K562 (cell line): ENCODE data around the gene HSD17B12. TPM values are rescaled to one million over a fixed set of nuclear protein-coding genes. Genes with fewer than 3 reads are reported as not detected.

ENCODE experiments used
- ATAC-seq: fragments of 200-7000 bp; cut with Tn5 transposase; 3 replicates; pipeline ENCODE4 v1.9.1; 2020; ENCODE audit warnings: moderate library complexity
- BruUV-seq: library from RNA; stranded (reverse); fragments of 400-500 nt; replicated peaks from 2 replicates; lab custom pipeline; 2021; lab: Mats Ljungman, UMichigan
- CTCF ChIA-PET: fragments of 300-600 bp; formaldehyde crosslinking; extraction: SDS; loops from one replicate; lab custom pipeline; 2021; ENCODE audit warnings: low intra/inter-chr PET ratio; lab: Yijun Ruan, JAX
- POLR2A ChIA-PET: fragments of 300-600, 350-650 bp; sonication (Branson Sonifier 250); formaldehyde crosslinking; extraction: SDS; loops from one replicate; lab custom pipeline; 2021; ENCODE audit warnings: antibody characterized with exemption, inconsistent platforms; lab: Yijun Ruan, JAX
- DNase-seq, 4 experiments: peaks; one replicate each; pipeline versions ENCODE4 v3.0.0 to v3.0.0-alpha.2; 2011 to 2018; ENCODE audit warnings: low spot score in 3 of 4, mixed read lengths in 3 of 4; ENCODE audit errors: extremely low read depth in 1 of 4
- FAIRE-seq: peaks from 2 replicates; lab custom pipeline; 2011; peaks lifted over from hg19 to GRCh38; lab: Jason Lieb, UNC
- H2AFZ ChIP-seq: 2 replicates; pipeline ENCODE4 v1.6.0; 2011; ENCODE audit warnings: low read depth, low read length, control low read depth, inconsistent platforms
- H3K27ac ChIP-seq: fragments of 200-600 bp; 3 replicates; pipeline ENCODE4 v1.8.0; 2011; ENCODE audit warnings: low read depth, mild to moderate bottlenecking, control low read depth, inconsistent platforms, low read length, moderate library complexity, mixed read lengths; ENCODE audit errors: extremely low read depth
- H3K27me3 ChIP-seq, 2 experiments: fragments of 300-600 bp in 1 of 2; 2 replicates in 1 of 2; 3 replicates in 1 of 2; pipeline versions ENCODE4 v1.6.0 to v1.8.0; 2011; ENCODE audit warnings: inconsistent platforms in 2 of 2, low read length in 2 of 2, mild to moderate bottlenecking in 1 of 2, mixed read lengths in 1 of 2, moderate library complexity in 1 of 2; ENCODE audit not compliant: control insufficient read depth in 2 of 2, insufficient read depth in 2 of 2
- H3K36me3 ChIP-seq: fragments of 300-600 bp; 3 replicates; pipeline ENCODE4 v1.8.0; 2011; ENCODE audit warnings: mild to moderate bottlenecking, low read length, inconsistent platforms; ENCODE audit not compliant: control insufficient read depth, insufficient read depth
- H3K4me1 ChIP-seq, 2 experiments: fragments of 200-600 bp in 1 of 2; replicated peaks in 1 of 2; 2 replicates in 1 of 2; 3 replicates in 1 of 2; pipeline versions ENCODE4 v1.5.1 to v1.8.0; 2011; ENCODE audit warnings: inconsistent platforms in 2 of 2, low read length in 2 of 2, mild to moderate bottlenecking in 1 of 2, mixed read lengths in 1 of 2, moderate library complexity in 1 of 2; ENCODE audit not compliant: control insufficient read depth in 2 of 2, insufficient read depth in 2 of 2
- H3K4me2 ChIP-seq: 2 replicates; pipeline ENCODE4 v1.6.1; 2011; ENCODE audit warnings: low read length, control low read depth, inconsistent platforms, mixed read lengths; ENCODE audit not compliant: insufficient read depth
- H3K4me3 ChIP-seq: fragments of 200-600 bp; sonication (generic), shearing (Covaris generic); 2 replicates; pipeline ENCODE4 v1.5.1; 2016; ENCODE audit warnings: control low read depth, inconsistent platforms
- H3K79me2 ChIP-seq: fragments of 200-600 bp; 3 replicates; pipeline ENCODE4 v1.8.0; 2011; ENCODE audit warnings: low read length, inconsistent platforms; ENCODE audit not compliant: control insufficient read depth, insufficient read depth
- H3K9ac ChIP-seq, 2 experiments: 2 replicates each; pipeline versions ENCODE4 v1.6.0 to v1.6.1; 2011; ENCODE audit warnings: low read depth in 2 of 2, low read length in 2 of 2, control low read depth in 1 of 2, inconsistent platforms in 1 of 2, mild to moderate bottlenecking in 1 of 2, mixed read lengths in 1 of 2; ENCODE audit not compliant: insufficient read depth in 1 of 2
- H3K9me1 ChIP-seq: one replicate; pipeline ENCODE4 v1.6.0; 2011; ENCODE audit warnings: inconsistent platforms, mild to moderate bottlenecking, low read length, moderate library complexity; ENCODE audit not compliant: control insufficient read depth, insufficient read depth
- H3K9me3 ChIP-seq: replicated peaks from 2 replicates; pipeline ENCODE4 v1.5.1; 2011; ENCODE audit warnings: low read depth, low read length, inconsistent platforms; ENCODE audit not compliant: control insufficient read depth, insufficient read depth
- H4K20me1 ChIP-seq: replicated peaks from 2 replicates; pipeline ENCODE4 v1.6.1; 2011; ENCODE audit warnings: low read length, inconsistent platforms, mixed read lengths; ENCODE audit not compliant: control insufficient read depth, insufficient read depth
- CHCHD3 ChIP-seq: fragments of 250-450 bp; sonication (Bioruptor Pico); IDR thresholded peaks from 2 replicates; pipeline ENCODE4 v2.1.2; 2022; ENCODE audit warnings: mild to moderate bottlenecking
- FOXP1 ChIP-seq: sonication (generic); formaldehyde crosslinking; IDR thresholded peaks from 2 replicates; pipeline ENCODE4 v1.8.0; 2022; ENCODE audit warnings: mild to moderate bottlenecking, missing genetic modification reagents
- KDM5B ChIP-seq: fragments of 200-600 bp; sonication (generic); IDR thresholded peaks from 2 replicates; pipeline ENCODE4 v1.6.1; 2012; ENCODE audit warnings: low read depth, mild to moderate bottlenecking, moderate library complexity, low read length, control low read depth, inconsistent platforms; ENCODE audit not compliant: insufficient replicate concordance
- KLF10 ChIP-seq: fragments of 250-450 bp; sonication (Bioruptor Pico); IDR thresholded peaks from 2 replicates; pipeline ENCODE4 v1.6.1; 2021; ENCODE audit warnings: matching md5 sums
- PHTF2 ChIP-seq: fragments of 250-450 bp; sonication (Bioruptor Pico); IDR thresholded peaks from 2 replicates; pipeline ENCODE4 v1.5.0; 2021; ENCODE audit warnings: mild to moderate bottlenecking
- ZFP36 ChIP-seq: fragments of 150-350 bp; IDR thresholded peaks from 2 replicates; pipeline ENCODE4 v1.6.1; 2018; ENCODE audit warnings: low read length, low read depth; ENCODE audit not compliant: partially characterized antibody
- ZNF121 ChIP-seq: sonication (generic); formaldehyde crosslinking; conservative IDR thresholded peaks from 2 replicates; pipeline ENCODE4 v1.8.0; 2022; ENCODE audit warnings: missing genetic modification reagents
- ZNF830 ChIP-seq: fragments of 250-450 bp; sonication (Bioruptor Pico); IDR thresholded peaks from 2 replicates; pipeline ENCODE4 v1.5.0; 2021; ENCODE audit warnings: mild to moderate bottlenecking
- WGBS: fragments of 100-300 bp; shearing (Covaris generic); methylation state at CpG from one replicate; pipeline ENCODE4 v1.1.6; 2016; ENCODE audit warnings: low coverage, mixed read lengths; ENCODE audit not compliant: insufficient coverage; ENCODE audit errors: missing lambda C conversion rate; 5-methylcytosine and 5-hydroxymethylcytosine counted together
- in situ Hi-C: fragments of 300-500 bp; cut with MboI; formaldehyde crosslinking; loops from 4 replicates; pipeline ENCODE4 v1.15.0; 2018; ENCODE audit warnings: inconsistent platforms, mixed read lengths
- intact Hi-C: fragments of 100-400 bp; cut with micrococcal nuclease; formaldehyde crosslinking; loops from 2 replicates; pipeline ENCODE4 v1.14.2; 2022
- polyA plus RNA-seq, 8 experiments: library from polyadenylated mRNA; depleted of rRNA in 4 of 8; stranded (reverse) in 5 of 8; unstranded in 3 of 8; fragments of >200 nt; fragmentation: Nextera tagmentation in 2 of 8; fragmentation: Illumina TruSeq in 1 of 8; extraction: Ambion mirVana in 2 of 8; extraction: Trizol in 1 of 8; gene quantifications; 2 replicates each; pipeline versions ENCODE4 v1.2.1 to v1.2.3, GENCODE V29; 2011 to 2014; ENCODE audit warnings: inconsistent platforms in 1 of 8, missing spikeins in 1 of 8
- total RNA-seq, 7 experiments: library from RNA; depleted of rRNA in 6 of 7; stranded (reverse); fragments of >200 nt in 6 of 7; fragmentation: Illumina TruSeq in 2 of 7; extraction: Trizol in 2 of 7; gene quantifications; 2 replicates each; pipeline versions ENCODE4 v1.2.1 to v1.2.3, GENCODE V29; 2011 to 2021; ENCODE audit warnings: low replicate concordance in 1 of 7
- TF ChIP-seq, protein P1 (sequence below): fragments of 250-450 bp; sonication (Bioruptor Pico); IDR thresholded peaks from 2 replicates; pipeline ENCODE4 v1.4.0; 2020
- TF ChIP-seq, protein P2 (sequence below): fragments of 450-650 bp; IDR thresholded peaks from 2 replicates; pipeline ENCODE4 v1.6.1; 2017; ENCODE audit warnings: mild to moderate bottlenecking, moderate library complexity
- TF ChIP-seq, protein P3 (sequence below), 2 experiments: fragments of 450-650 bp; conservative IDR thresholded peaks; 2 replicates each; pipeline ENCODE4 v1.6.1; 2017; ENCODE audit warnings: mild to moderate bottlenecking in 2 of 2, moderate library complexity in 2 of 2

HSD17B12 gene
- total and polyA plus RNA-seq, 9 of the 15 experiments (the other 6 are each of a cell fraction or from before 2014, with no cell fraction given): 9.1 to 34.5 (median 23.3) TPM

DNA sequence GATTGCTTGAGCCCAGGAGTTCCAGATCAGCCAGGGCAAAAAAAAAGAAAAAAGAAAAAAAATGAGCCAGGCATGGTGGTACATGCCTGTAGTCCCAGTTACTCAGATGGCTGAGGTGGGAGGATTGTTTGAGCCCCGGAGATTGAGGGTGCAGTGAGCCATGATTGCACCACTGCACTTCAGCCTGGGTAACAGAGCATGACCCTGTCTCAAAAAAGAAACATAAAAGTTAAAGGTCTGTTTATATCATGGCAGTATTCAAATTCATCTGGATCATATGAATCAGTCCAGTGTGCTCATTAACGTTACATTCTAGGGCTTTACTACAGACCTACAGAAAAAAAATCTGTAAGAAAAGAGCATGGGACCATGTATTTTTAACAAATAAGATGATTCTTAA lies 13.9 kb downstream of the HSD17B12 start:
- H3K27me3 ChIP-seq: no peaks in the 10 kb centered on the region
- no peaks in the 10 kb centered on the region for H4K20me1 ChIP-seq
- no peak for ATAC-seq
- DNase-seq: no peak
- no peaks in the 10 kb centered on the region for H3K9me3 ChIP-seq
- in situ Hi-C loops: no loop called here
- no peak overlapping the region for H3K27ac ChIP-seq
- POLR2A ChIA-PET: interaction anchor here (1.3 kb wide), 1 partner anchor 53 kb away, joined by 3 read pairs; no protein-coding TSS in a partner anchor
- H3K4me1 ChIP-seq: peaks cover 11 to 36% of the 10 kb centered on the region in 2 experiments
- H2AFZ ChIP-seq: no peak overlapping the region
- no peak overlapping the region for H3K4me2 ChIP-seq
- H3K79me2 ChIP-seq: peaks cover 13% of the 10 kb centered on the region; the same call in 2 of the 3 replicates
- intact Hi-C loops: no loop called here
- WGBS: 44% methylated on average over 2 of the region's 2 CpGs
- CTCF ChIA-PET: no interaction called here
- no peaks in the 10 kb centered on the region for H3K36me3 ChIP-seq
- no peak for FAIRE-seq
- BruUV-seq: no TSS peak
- no peak overlapping the region for H3K9ac ChIP-seq
- no peak overlapping the region for H3K4me3 ChIP-seq
- H3K9me1 ChIP-seq: no peaks in the 10 kb centered on the region
- no peak for TF ChIP-seq KLF10 (CRISPR knock-in tag)
- TF ChIP-seq ZNF121 (CRISPR knock-in tag): no peak
- no peak for TF ChIP-seq ZNF830
- no peak for TF ChIP-seq FOXP1 (CRISPR knock-in tag)
- TF ChIP-seq ZFP36: no peak
- TF ChIP-seq, protein P1, sequence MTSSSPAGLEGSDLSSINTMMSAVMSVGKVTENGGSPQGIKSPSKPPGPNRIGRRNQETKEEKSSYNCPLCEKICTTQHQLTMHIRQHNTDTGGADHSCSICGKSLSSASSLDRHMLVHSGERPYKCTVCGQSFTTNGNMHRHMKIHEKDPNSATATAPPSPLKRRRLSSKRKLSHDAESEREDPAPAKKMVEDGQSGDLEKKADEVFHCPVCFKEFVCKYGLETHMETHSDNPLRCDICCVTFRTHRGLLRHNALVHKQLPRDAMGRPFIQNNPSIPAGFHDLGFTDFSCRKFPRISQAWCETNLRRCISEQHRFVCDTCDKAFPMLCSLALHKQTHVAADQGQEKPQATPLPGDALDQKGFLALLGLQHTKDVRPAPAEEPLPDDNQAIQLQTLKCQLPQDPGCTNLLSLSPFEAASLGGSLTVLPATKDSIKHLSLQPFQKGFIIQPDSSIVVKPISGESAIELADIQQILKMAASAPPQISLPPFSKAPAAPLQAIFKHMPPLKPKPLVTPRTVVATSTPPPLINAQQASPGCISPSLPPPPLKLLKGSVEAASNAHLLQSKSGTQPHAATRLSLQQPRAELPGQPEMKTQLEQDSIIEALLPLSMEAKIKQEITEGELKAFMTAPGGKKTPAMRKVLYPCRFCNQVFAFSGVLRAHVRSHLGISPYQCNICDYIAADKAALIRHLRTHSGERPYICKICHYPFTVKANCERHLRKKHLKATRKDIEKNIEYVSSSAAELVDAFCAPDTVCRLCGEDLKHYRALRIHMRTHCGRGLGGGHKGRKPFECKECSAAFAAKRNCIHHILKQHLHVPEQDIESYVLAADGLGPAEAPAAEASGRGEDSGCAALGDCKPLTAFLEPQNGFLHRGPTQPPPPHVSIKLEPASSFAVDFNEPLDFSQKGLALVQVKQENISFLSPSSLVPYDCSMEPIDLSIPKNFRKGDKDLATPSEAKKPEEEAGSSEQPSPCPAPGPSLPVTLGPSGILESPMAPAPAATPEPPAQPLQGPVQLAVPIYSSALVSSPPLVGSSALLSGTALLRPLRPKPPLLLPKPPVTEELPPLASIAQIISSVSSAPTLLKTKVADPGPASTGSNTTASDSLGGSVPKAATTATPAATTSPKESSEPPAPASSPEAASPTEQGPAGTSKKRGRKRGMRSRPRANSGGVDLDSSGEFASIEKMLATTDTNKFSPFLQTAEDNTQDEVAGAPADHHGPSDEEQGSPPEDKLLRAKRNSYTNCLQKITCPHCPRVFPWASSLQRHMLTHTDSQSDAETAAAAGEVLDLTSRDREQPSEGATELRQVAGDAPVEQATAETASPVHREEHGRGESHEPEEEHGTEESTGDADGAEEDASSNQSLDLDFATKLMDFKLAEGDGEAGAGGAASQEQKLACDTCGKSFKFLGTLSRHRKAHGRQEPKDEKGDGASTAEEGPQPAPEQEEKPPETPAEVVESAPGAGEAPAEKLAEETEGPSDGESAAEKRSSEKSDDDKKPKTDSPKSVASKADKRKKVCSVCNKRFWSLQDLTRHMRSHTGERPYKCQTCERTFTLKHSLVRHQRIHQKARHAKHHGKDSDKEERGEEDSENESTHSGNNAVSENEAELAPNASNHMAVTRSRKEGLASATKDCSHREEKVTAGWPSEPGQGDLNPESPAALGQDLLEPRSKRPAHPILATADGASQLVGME (CRISPR knock-in tag): no peak
- TF ChIP-seq CHCHD3 (CRISPR knock-in tag): no peak
- TF ChIP-seq, protein P2, sequence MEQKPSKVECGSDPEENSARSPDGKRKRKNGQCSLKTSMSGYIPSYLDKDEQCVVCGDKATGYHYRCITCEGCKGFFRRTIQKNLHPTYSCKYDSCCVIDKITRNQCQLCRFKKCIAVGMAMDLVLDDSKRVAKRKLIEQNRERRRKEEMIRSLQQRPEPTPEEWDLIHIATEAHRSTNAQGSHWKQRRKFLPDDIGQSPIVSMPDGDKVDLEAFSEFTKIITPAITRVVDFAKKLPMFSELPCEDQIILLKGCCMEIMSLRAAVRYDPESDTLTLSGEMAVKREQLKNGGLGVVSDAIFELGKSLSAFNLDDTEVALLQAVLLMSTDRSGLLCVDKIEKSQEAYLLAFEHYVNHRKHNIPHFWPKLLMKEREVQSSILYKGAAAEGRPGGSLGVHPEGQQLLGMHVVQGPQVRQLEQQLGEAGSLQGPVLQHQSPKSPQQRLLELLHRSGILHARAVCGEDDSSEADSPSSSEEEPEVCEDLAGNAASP: no peak
- TF ChIP-seq PHTF2: no peak
- TF ChIP-seq, protein P3, sequence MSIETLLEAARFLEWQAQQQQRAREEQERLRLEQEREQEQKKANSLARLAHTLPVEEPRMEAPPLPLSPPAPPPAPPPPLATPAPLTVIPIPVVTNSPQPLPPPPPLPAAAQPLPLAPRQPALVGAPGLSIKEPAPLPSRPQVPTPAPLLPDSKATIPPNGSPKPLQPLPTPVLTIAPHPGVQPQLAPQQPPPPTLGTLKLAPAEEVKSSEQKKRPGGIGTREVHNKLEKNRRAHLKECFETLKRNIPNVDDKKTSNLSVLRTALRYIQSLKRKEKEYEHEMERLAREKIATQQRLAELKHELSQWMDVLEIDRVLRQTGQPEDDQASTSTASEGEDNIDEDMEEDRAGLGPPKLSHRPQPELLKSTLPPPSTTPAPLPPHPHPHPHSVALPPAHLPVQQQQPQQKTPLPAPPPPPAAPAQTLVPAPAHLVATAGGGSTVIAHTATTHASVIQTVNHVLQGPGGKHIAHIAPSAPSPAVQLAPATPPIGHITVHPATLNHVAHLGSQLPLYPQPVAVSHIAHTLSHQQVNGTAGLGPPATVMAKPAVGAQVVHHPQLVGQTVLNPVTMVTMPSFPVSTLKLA (conservative IDR thresholded peaks at IDR 0.05): no peak
- TF ChIP-seq KDM5B: no peak
